Endodermal cell (in vitro differentiated cells): Measurements from ENCODE around the gene DCBLD2. TPM values are rescaled to one million over a fixed set of nuclear protein-coding genes. Genes with fewer than 3 reads are reported as not detected.

Source experiments
- DNase-seq: peaks from one replicate; pipeline ENCODE4 v3.0.0-alpha.2; 2017
- H3K27ac ChIP-seq: 2 replicates; pipeline ENCODE4 v1.5.1; 2013; ENCODE audit warnings: mild to moderate bottlenecking, low read depth, low read length, moderate library complexity
- H3K27me3 ChIP-seq: 2 replicates; pipeline ENCODE4 v1.6.1; 2013; ENCODE audit warnings: mild to moderate bottlenecking, low read length, moderate library complexity; ENCODE audit not compliant: insufficient read depth, control insufficient read depth, poor library complexity, severe bottlenecking
- H3K36me3 ChIP-seq: 2 replicates; pipeline ENCODE4 v1.7.0; 2013; ENCODE audit warnings: mild to moderate bottlenecking, low read length, moderate library complexity; ENCODE audit not compliant: control insufficient read depth, insufficient read depth
- H3K4me1 ChIP-seq: one replicate; pipeline ENCODE4 v1.7.0; 2013; ENCODE audit warnings: low read length; ENCODE audit not compliant: control insufficient read depth, insufficient read depth
- H3K4me3 ChIP-seq: 2 replicates; pipeline ENCODE4 v1.5.1; 2013; ENCODE audit warnings: mild to moderate bottlenecking, low read length, moderate library complexity
- H3K9ac ChIP-seq: 2 replicates; pipeline ENCODE4 v1.6.1; 2013; ENCODE audit warnings: mild to moderate bottlenecking, low read length, moderate library complexity; ENCODE audit not compliant: poor library complexity, severe bottlenecking; ENCODE audit errors: extremely low read depth
- H3K9me3 ChIP-seq: 2 replicates; pipeline ENCODE4 v1.6.1; 2013; ENCODE audit warnings: mild to moderate bottlenecking, low read length, moderate library complexity; ENCODE audit not compliant: control insufficient read depth
- H3K27ac Mint-ChIP-seq: 2 replicates; pipeline ENCODE4 v1.8.0; 2020; ENCODE audit warnings: mixed read lengths
- H3K27me3 Mint-ChIP-seq: 2 replicates; pipeline ENCODE4 v1.8.0; 2021; ENCODE audit warnings: mild to moderate bottlenecking, mixed read lengths; ENCODE audit not compliant: insufficient read depth
- H3K36me3 Mint-ChIP-seq: 2 replicates; pipeline ENCODE4 v1.8.0; 2020; ENCODE audit warnings: low read depth, mixed read lengths
- H3K4me1 Mint-ChIP-seq: 2 replicates; pipeline ENCODE4 v1.8.0; 2020; ENCODE audit warnings: mixed read lengths
- H3K4me3 Mint-ChIP-seq: 2 replicates; pipeline ENCODE4 v1.8.0; 2020; ENCODE audit warnings: mild to moderate bottlenecking, moderate library complexity, mixed read lengths
- H3K9me3 Mint-ChIP-seq: 2 replicates; pipeline ENCODE4 v1.8.0; 2020; ENCODE audit warnings: mild to moderate bottlenecking, mixed read lengths
- CTCF ChIP-seq: fragments of 200-600 bp; sonication (generic); conservative IDR thresholded peaks from 2 replicates; pipeline ENCODE4 v1.5.0; 2021; ENCODE audit warnings: antibody characterized with exemption, mild to moderate bottlenecking
- WGBS, 2 experiments: methylation state at CpG; one replicate each; pipeline versions ENCODE4 v1.1.5 to v1.1.7; 2013; ENCODE audit warnings: missing lambda C conversion rate in 2 of 2, mixed read lengths in 1 of 2; ENCODE audit not compliant: insufficient coverage in 1 of 2, insufficient read length in 1 of 2; 5-methylcytosine and 5-hydroxymethylcytosine counted together
- total RNA-seq, 2 donors: library from RNA; stranded (reverse); fragmentation: NEBNext Ultra II Directional in 1 of 2; extraction: Animal tissue kit (Norgen Biotek cat#: 25700) in 1 of 2; gene quantifications; 2 replicates in 1 of 2; 3 replicates in 1 of 2; pipeline ENCODE4 v1.2.1, GENCODE V29; 2021

DCBLD2 gene
- total RNA-seq, 2 donors from 2014 or later = 70.7 to 80.9 TPM

- no peaks in the 10 kb centered on the region for H3K36me3 ChIP-seq
- no peaks in the 10 kb centered on the region for H3K4me1 ChIP-seq
- no peaks in the 10 kb centered on the region for H3K9me3 ChIP-seq
- Mint-ChIP-seq H3K36me3 (no peaks in the 10 kb centered on the region), H3K4me1 (no peaks in the 10 kb centered on the region), H3K9me3 (no peaks in the 10 kb centered on the region), H3K27ac (no peak overlapping the region), H3K4me3 (no peak overlapping the region), H3K27me3 (no peaks in the 10 kb centered on the region)
- H3K27ac ChIP-seq = no peak overlapping the region
- no peak for DNase-seq
- H3K9ac ChIP-seq = no peak overlapping the region
- TF ChIP-seq CTCF = no peak
- 100% methylated on average over 1 of the region's 1 CpG; no CpG with 5 or more reads in 1 of the 2 experiments for WGBS, 2 experiments
- H3K4me3 ChIP-seq = no peak overlapping the region
- no peaks in the 10 kb centered on the region for H3K27me3 ChIP-seq
Observed at GRCh38 chr3:98945101-98945524, 43.6 kb upstream of the DCBLD2 start.

GRCh38 chr3:98930413-98930812 is 28.9 kb upstream of the DCBLD2 start:
- Mint-ChIP-seq H3K27me3 (peaks cover 39% of the 10 kb centered on the region), H3K4me3 (no peak overlapping the region), H3K36me3 (no peaks in the 10 kb centered on the region), H3K4me1 (peaks cover 6% of the 10 kb centered on the region), H3K9me3 (peaks cover 34% of the 10 kb centered on the region), H3K27ac (no peak overlapping the region)
- H3K27ac ChIP-seq = no peak overlapping the region
- H3K36me3 ChIP-seq = no peaks in the 10 kb centered on the region
- H3K4me1 ChIP-seq = no peaks in the 10 kb centered on the region
- H3K9ac ChIP-seq = no peak overlapping the region
- no peak overlapping the region for H3K4me3 ChIP-seq
- peaks cover 12% of the 10 kb centered on the region for H3K27me3 ChIP-seq
- peaks cover 6% of the 10 kb centered on the region for H3K9me3 ChIP-seq
- no peak for DNase-seq
- no peak for TF ChIP-seq CTCF

- H3K36me3 Mint-ChIP-seq = no peaks in the 10 kb centered on the region
- H3K27ac Mint-ChIP-seq = no peak overlapping the region
- H3K9me3 ChIP-seq = no peaks in the 10 kb centered on the region
- no peak overlapping the region for H3K4me3 ChIP-seq
- no peak for DNase-seq
- no peak overlapping the region for H3K9ac ChIP-seq
- no peaks in the 10 kb centered on the region for H3K36me3 ChIP-seq
- H3K9me3 Mint-ChIP-seq = no peaks in the 10 kb centered on the region
- no peak for TF ChIP-seq CTCF
- no peak overlapping the region for H3K27ac ChIP-seq
- no peak overlapping the region for H3K4me3 Mint-ChIP-seq
- WGBS, 2 experiments = 83 to 100% methylated on average over 1 to 2 of the region's 2 CpGs
- H3K27me3 Mint-ChIP-seq = peaks cover 5% of the 10 kb centered on the region
- H3K27me3 ChIP-seq = no peaks in the 10 kb centered on the region
- no peaks in the 10 kb centered on the region for H3K4me1 Mint-ChIP-seq
- H3K4me1 ChIP-seq = no peaks in the 10 kb centered on the region
Observed at GRCh38 chr3:98921957-98922356, 20.5 kb upstream of the DCBLD2 start.
